ENCODE measurements around the gene WWOX.

GRCh38 chr16:79099716-79100115 lies 1000.3 kb downstream of the WWOX start:
- no peak for TF ChIP-seq CTCF (conservative IDR thresholded peaks at IDR 0.05; ENCODE audit: low read depth, low read length)
- TF ChIP-seq EZH2 (IDR thresholded peaks at IDR 0.05; ENCODE audit: low read length, unreplicated experiment): no peak
